ENCODE results near the gene FNDC10. TPM values are rescaled to one million over a fixed set of nuclear protein-coding genes. Genes with fewer than 3 reads are reported as not detected.

The FNDC10 gene
- total and polyA plus RNA-seq, 2 donors (not counting 3 experiments of a cell fraction or from before 2014, with no cell fraction given): 1.5 to 2.3 TPM

GRCh38 chr1:1553821-1554494 is 46.0 kb downstream of the FNDC10 start:
- no peaks in the 10 kb centered on the region for H3K36me3 ChIP-seq (ENCODE audit: control insufficient read depth in 2 of 2, extremely low read depth in 1 of 2, insufficient read depth in 2 of 2, low read length in 2 of 2)
- peaks cover 7% of the 10 kb centered on the region for H3K79me2 ChIP-seq (ENCODE audit: control insufficient read depth, insufficient read depth, low read length)
- FAIRE-seq (no peak), DNase-seq (ENCODE audit: low read depth, low spot score) (no peak)
- H3K4me3 ChIP-seq (replicated peaks in 1 of 3; ENCODE audit: insufficient read depth in 1 of 3, low read depth in 1 of 3, low read length in 3 of 3): no peak overlapping the region
- BruUV-seq (replicated peaks): no TSS peak
- H2AFZ ChIP-seq (ENCODE audit: low read depth, low read length): no peak overlapping the region
- H4K20me1 ChIP-seq (replicated peaks; ENCODE audit: control insufficient read depth, extremely low read depth, insufficient read depth, low read length): no peaks in the 10 kb centered on the region
- H3K9ac ChIP-seq (replicated peaks; ENCODE audit: extremely low read depth, insufficient read depth, low read length): no peak overlapping the region
- no peaks in the 10 kb centered on the region for H3K4me1 ChIP-seq (ENCODE audit: control insufficient read depth, extremely low read depth, insufficient read depth, low read length)
- H3K27me3 ChIP-seq (ENCODE audit: control insufficient read depth in 2 of 2, insufficient read depth in 2 of 2, low read length in 2 of 2): no peaks in the 10 kb centered on the region
- intact Hi-C loops (cut with micrococcal nuclease) (no loop called here), dilution Hi-C loops (cut with MboI; ENCODE audit: extremely low pct_ligation_motif_present, low sequenced_read_pairs) (no loop called here)
- TF ChIP-seq POLR2A (IDR thresholded peaks at IDR 0.05; ENCODE audit: low read depth, low read length): no peak
- TF ChIP-seq MAX (IDR thresholded peaks at IDR 0.05; ENCODE audit: insufficient read depth, insufficient read length): no peak
- no peak for TF ChIP-seq FOS (IDR thresholded peaks at IDR 0.05; ENCODE audit: borderline replicate concordance, insufficient read depth, low read length)
- no peak for TF ChIP-seq CTCF (IDR thresholded peaks at IDR 0.05; ENCODE audit: extremely low read depth in 1 of 2, insufficient read depth in 1 of 2, low read depth in 1 of 2, low read length in 2 of 2)
- H3K4me2 ChIP-seq (ENCODE audit: insufficient read depth, low read length): no peak overlapping the region
- no peak overlapping the region for H3K27ac ChIP-seq (ENCODE audit: insufficient read depth, low read depth, low read length)
- POLR2A ChIA-PET: no interaction called here
- H3K9me1 ChIP-seq (replicated peaks; ENCODE audit: control insufficient read depth, extremely low read depth, insufficient read depth, low read length): no peaks in the 10 kb centered on the region
- no peaks in the 10 kb centered on the region for H3K9me3 ChIP-seq (replicated peaks; ENCODE audit: control insufficient read depth, insufficient read depth, low read length)
- CTCF ChIA-PET: interaction anchor here (1.3 kb wide), 1 partner anchor 8 kb away, joined by 3 read pairs; no protein-coding TSS in a partner anchor

- FAIRE-seq: no peak
- no TSS peak for BruUV-seq (replicated peaks)
- Histone ChIP-seq H4K20me1 (replicated peaks; ENCODE audit: control insufficient read depth, extremely low read depth, insufficient read depth, low read length) (no peaks in the 10 kb centered on the region), H3K9me1 (replicated peaks; ENCODE audit: control insufficient read depth, extremely low read depth, insufficient read depth, low read length) (no peaks in the 10 kb centered on the region), H3K27me3 (ENCODE audit: control insufficient read depth in 2 of 2, insufficient read depth in 2 of 2, low read length in 2 of 2) (no peaks in the 10 kb centered on the region), H3K36me3 (ENCODE audit: control insufficient read depth in 2 of 2, extremely low read depth in 1 of 2, insufficient read depth in 2 of 2, low read length in 2 of 2) (no peaks in the 10 kb centered on the region), H3K79me2 (ENCODE audit: control insufficient read depth, insufficient read depth, low read length) (peaks cover 8% of the 10 kb centered on the region), H3K9me3 (replicated peaks; ENCODE audit: control insufficient read depth, insufficient read depth, low read length) (no peaks in the 10 kb centered on the region), H3K9ac (replicated peaks; ENCODE audit: extremely low read depth, insufficient read depth, low read length) (no peak overlapping the region), H3K27ac (ENCODE audit: insufficient read depth, low read depth, low read length) (no peak overlapping the region), H3K4me3 (replicated peaks in 1 of 3; ENCODE audit: insufficient read depth in 1 of 3, low read depth in 1 of 3, low read length in 3 of 3) (no peak overlapping the region), H2AFZ (ENCODE audit: low read depth, low read length) (no peak overlapping the region), H3K4me2 (ENCODE audit: insufficient read depth, low read length) (no peak overlapping the region), H3K4me1 (ENCODE audit: control insufficient read depth, extremely low read depth, insufficient read depth, low read length) (no peaks in the 10 kb centered on the region)
- TF ChIP-seq POLR2AphosphoS5 (IDR thresholded peaks at IDR 0.05; ENCODE audit: insufficient read depth, low read depth, low read length): no peak
- no peak for TF ChIP-seq JUN (IDR thresholded peaks at IDR 0.05; ENCODE audit: borderline replicate concordance, insufficient read depth, insufficient read length, low read depth)
- TF ChIP-seq FOS (IDR thresholded peaks at IDR 0.05; ENCODE audit: borderline replicate concordance, insufficient read depth, low read length): no peak
- TF ChIP-seq MAX (IDR thresholded peaks at IDR 0.05; ENCODE audit: insufficient read depth, insufficient read length): no peak
- TF ChIP-seq EZH2 (IDR thresholded peaks at IDR 0.05; ENCODE audit: borderline replicate concordance, low read depth, low read length, severe bottlenecking): no peak
- no peak for TF ChIP-seq POLR2A (IDR thresholded peaks at IDR 0.05; ENCODE audit: low read depth, low read length)
- no peak for TF ChIP-seq MYC (IDR thresholded peaks at IDR 0.05; ENCODE audit: low read depth, low read length)
- no peak for TF ChIP-seq CTCF (IDR thresholded peaks at IDR 0.05; ENCODE audit: extremely low read depth in 1 of 2, insufficient read depth in 1 of 2, low read depth in 1 of 2, low read length in 2 of 2)
- TF ChIP-seq GATA2 (IDR thresholded peaks at IDR 0.05; ENCODE audit: insufficient read depth, insufficient read length, low read depth, low read length): no peak
- dilution Hi-C loops (cut with MboI; ENCODE audit: extremely low pct_ligation_motif_present, low sequenced_read_pairs) (no loop called here), intact Hi-C loops (cut with micrococcal nuclease) (no loop called here)
- ChIA-PET POLR2A (no interaction called here), CTCF (interaction anchor here (0.7 kb wide), 1 partner anchor 48 kb away, joined by 3 read pairs; no protein-coding TSS in a partner anchor)
- no peak for DNase-seq (ENCODE audit: low read depth, low spot score)
Observed at GRCh38 chr1:1552263-1552639, 47.7 kb downstream of the FNDC10 start.

All from endothelial cell of umbilical vein (primary cell).